ENCODE measurements around the gene KLHL28.

DNA sequence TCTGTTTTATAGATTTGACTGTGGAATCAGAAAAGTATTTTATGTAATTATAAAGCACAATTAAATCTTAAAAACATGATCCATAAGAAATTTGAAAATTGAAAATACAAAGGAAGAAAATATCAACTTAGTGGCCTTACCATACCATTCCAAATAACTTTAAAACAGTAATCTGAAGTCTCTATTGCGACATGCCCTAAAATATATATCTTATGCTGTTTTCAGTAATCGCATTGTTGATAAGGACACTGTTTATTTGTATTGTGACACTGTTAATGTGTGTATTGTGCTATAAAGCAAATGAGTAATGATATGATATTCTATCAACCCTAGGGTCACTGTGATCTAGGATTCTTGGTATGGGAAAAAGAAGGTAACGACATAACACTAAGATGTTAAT is 7.0 kb downstream of the KLHL28 start:
- TF ChIP-seq POLR2A (IDR thresholded peaks at IDR 0.05) (no peak), CTCF (IDR thresholded peaks at IDR 0.05) (no peak)

Data from right lobe of liver (tissue), 4 donors.